HG02885 (cell line): ENCODE measurements around the gene TMEM231.
"Not testable (repeated sequence)": the region's sequence is repeated elsewhere in the genome, so short reads cannot be mapped to it uniquely, and the experiment has no call there.

Experiments
- ATAC-seq: cut with Tn5 transposase; IDR thresholded peaks from one replicate; pipeline ENCODE4 v1.9.1; 2021; ENCODE audit warnings: mild to moderate bottlenecking; ENCODE audit not compliant: unreplicated experiment, poor library complexity

Gene TMEM231

GRCh38 chr16:75535211-75535843, 20.7 kb downstream of the TMEM231 start:
- no peak for ATAC-seq

GRCh38 chr16:75534560-75535205, 21.4 kb downstream of the TMEM231 start:
- ATAC-seq, result no peak

- ATAC-seq, result no peak
These were observed 23.3 kb downstream of the TMEM231 start for GRCh38 chr16:75532791-75533190.

GRCh38 chr16:75532142-75532765, 23.8 kb downstream of the TMEM231 start:
- ATAC-seq, result no peak

- ATAC-seq, result no peak
These were observed 26.1 kb downstream of the TMEM231 start for GRCh38 chr16:75529959-75530358.

- ATAC-seq, result no peak
These were observed 26.8 kb downstream of the TMEM231 start for GRCh38 chr16:75529056-75529905.

GRCh38 chr16:75527825-75528299, 28.2 kb downstream of the TMEM231 start:
- no peak for ATAC-seq

- ATAC-seq, result no peak
These were observed 29.8 kb downstream of the TMEM231 start for GRCh38 chr16:75526032-75526790.

- no peak for ATAC-seq
These were observed 36.9 kb downstream of the TMEM231 start for GRCh38 chr16:75519175-75519574.

GRCh38 chr16:75516189-75516966, 39.7 kb downstream of the TMEM231 start:
- not testable (repeated sequence) for ATAC-seq

- ATAC-seq, result no peak
These were observed 41.8 kb downstream of the TMEM231 start for GRCh38 chr16:75514296-75514695.

GRCh38 chr16:75506574-75506973, 49.5 kb downstream of the TMEM231 start:
- ATAC-seq, result no peak

- no peak for ATAC-seq
These were observed 49.9 kb downstream of the TMEM231 start for GRCh38 chr16:75506107-75506506.

GRCh38 chr16:75503801-75504200, 52.3 kb downstream of the TMEM231 start:
- no peak for ATAC-seq

GRCh38 chr16:75502916-75503605, 53.0 kb downstream of the TMEM231 start:
- ATAC-seq, result no peak

GRCh38 chr16:75501820-75502219, 54.2 kb downstream of the TMEM231 start:
- not testable (repeated sequence) for ATAC-seq

GRCh38 chr16:75501359-75501758, 54.7 kb downstream of the TMEM231 start:
- no peak for ATAC-seq

- ATAC-seq, result not testable (repeated sequence)
These were observed 57.3 kb downstream of the TMEM231 start for GRCh38 chr16:75498605-75499322.
